ENCODE measurements around the gene ISG15. TPM values are rescaled to one million over a fixed set of nuclear protein-coding genes. Genes with fewer than 3 reads are reported as not detected.

The ISG15 gene
- total and polyA plus RNA-seq, 9 of the 15 experiments (the other 6 are each of a cell fraction or from before 2014, with no cell fraction given) = 0.40 to 58.3 (median 12.2) TPM

- TF ChIP-seq ZBTB33 (CRISPR knock-in tag; IDR thresholded peaks at IDR 0.05) (peak; percentile 91), HOXB6 (CRISPR knock-in tag; IDR thresholded peaks at IDR 0.05; ENCODE audit: borderline replicate concordance) (peak; percentile 91; the same call in 1 of the 2 replicates), CHD4 (IDR thresholded peaks at IDR 0.05; ENCODE audit: insufficient read depth, insufficient replicate concordance, low read depth, low read length, poor library complexity, severe bottlenecking) (no peak), ZC3H8 (IDR thresholded peaks at IDR 0.05) (no peak), TCF15 (CRISPR knock-in tag; IDR thresholded peaks at IDR 0.05) (no peak; the same call in 1 of the 2 replicates), ZNF280B (CRISPR knock-in tag; IDR thresholded peaks at IDR 0.05) (no peak), ZBTB9 (CRISPR knock-in tag; IDR thresholded peaks at IDR 0.05) (peak; percentile 92), CSDE1 (IDR thresholded peaks at IDR 0.05) (peak in 1 of 2 experiments; percentile 98; a peak in 1 of 4 replicates), FOXP4 (CRISPR knock-in tag; IDR thresholded peaks at IDR 0.05; ENCODE audit: borderline replicate concordance) (peak; percentile 82; the same call in 1 of the 2 replicates), CHD1 (IDR thresholded peaks at IDR 0.05; ENCODE audit: low read length) (peak; percentile 42), POLR3G (IDR thresholded peaks at IDR 0.05; ENCODE audit: extremely low read depth, insufficient read length, insufficient replicate concordance) (no peak), HMG20B (CRISPR knock-in tag; IDR thresholded peaks at IDR 0.05) (no peak), KLF1 (tag; IDR thresholded peaks at IDR 0.05) (no peak), KAT7 (CRISPR knock-in tag; IDR thresholded peaks at IDR 0.05; ENCODE audit: borderline replicate concordance) (peak; percentile 100), POU5F1 (IDR thresholded peaks at IDR 0.05; ENCODE audit: borderline replicate concordance, low read depth, low read length, partially characterized antibody) (no peak), ZBTB5 (IDR thresholded peaks at IDR 0.05) (no peak)
Measured at GRCh38 chr1:1000357-1001056, 12.8 kb upstream of the ISG15 start (continued).
